GM18873 (cell line): ENCODE data around the gene NT5DC2.
"Not testable (repeated sequence)": the region's sequence is repeated elsewhere in the genome, so short reads cannot be mapped to it uniquely, and the experiment has no call there.

ENCODE experiments used
- ATAC-seq: cut with Tn5 transposase; IDR thresholded peaks from one replicate; pipeline ENCODE4 v1.9.1; 2021; ENCODE audit warnings: mild to moderate bottlenecking, moderate library complexity, moderate number of reproducible peaks; ENCODE audit not compliant: unreplicated experiment, low FRiP score

The NT5DC2 gene

GRCh38 chr3:52537726-52538421 is 4.2 kb upstream of the NT5DC2 start:
- no peak for ATAC-seq

GRCh38 chr3:52537165-52537620 is 3.5 kb upstream of the NT5DC2 start:
- ATAC-seq, result no peak

- ATAC-seq, result peak; percentile 84
These were observed 2.9 kb upstream of the NT5DC2 start, which contains the start of gene UQCC5 for GRCh38 chr3:52536369-52537164. TSS of gene UQCC5 (plus strand) at chr3:52536605. CDS start at chr3:52536756, 151 bp downstream.

DNA sequence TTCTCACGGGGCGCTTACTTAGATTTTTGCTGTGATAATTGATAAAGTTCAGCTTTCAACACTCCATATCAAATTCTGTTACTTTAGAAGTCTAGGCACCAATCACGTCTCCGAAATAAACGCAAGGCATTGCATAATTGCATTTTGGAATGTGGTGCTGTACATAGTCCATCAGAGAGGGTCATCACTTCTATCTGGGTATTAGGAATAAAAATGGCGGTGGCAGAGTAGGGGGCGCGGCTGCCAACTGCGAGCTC is 2.4 kb upstream of the NT5DC2 start:
- no peak for ATAC-seq

DNA sequence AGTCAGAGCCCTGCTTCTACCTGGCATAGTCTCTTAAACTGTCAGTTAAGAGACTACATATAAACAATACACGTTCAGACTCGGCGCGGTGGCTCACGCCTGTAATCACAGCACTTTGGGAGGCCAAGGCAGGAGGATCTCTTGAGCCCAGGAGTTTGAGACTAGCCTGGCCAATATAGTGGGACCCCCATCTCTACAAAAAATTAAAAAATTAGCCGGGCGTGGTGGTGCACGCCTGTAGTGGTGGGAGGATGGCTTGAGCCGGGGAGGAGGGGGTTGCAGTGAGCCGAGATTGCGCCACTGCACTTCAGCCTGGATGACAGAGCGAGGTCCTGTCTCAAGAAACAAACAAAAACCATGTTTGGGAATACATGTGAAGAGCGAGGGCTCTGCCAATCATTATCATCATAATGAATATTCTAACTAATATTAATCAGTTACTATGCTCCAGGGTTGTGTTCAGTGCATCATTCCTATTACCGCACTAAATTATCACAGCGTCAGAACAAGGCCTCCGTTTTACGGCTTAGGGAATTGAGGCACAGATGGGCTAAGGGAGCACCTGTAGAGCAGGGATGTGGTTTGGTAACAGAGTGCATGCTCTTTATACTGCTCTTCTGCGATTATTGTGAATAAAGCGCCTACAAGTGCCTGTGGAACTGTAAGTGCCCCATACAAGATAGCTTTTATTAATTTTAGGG is 1.9 kb upstream of the NT5DC2 start:
- ATAC-seq, result no peak

DNA sequence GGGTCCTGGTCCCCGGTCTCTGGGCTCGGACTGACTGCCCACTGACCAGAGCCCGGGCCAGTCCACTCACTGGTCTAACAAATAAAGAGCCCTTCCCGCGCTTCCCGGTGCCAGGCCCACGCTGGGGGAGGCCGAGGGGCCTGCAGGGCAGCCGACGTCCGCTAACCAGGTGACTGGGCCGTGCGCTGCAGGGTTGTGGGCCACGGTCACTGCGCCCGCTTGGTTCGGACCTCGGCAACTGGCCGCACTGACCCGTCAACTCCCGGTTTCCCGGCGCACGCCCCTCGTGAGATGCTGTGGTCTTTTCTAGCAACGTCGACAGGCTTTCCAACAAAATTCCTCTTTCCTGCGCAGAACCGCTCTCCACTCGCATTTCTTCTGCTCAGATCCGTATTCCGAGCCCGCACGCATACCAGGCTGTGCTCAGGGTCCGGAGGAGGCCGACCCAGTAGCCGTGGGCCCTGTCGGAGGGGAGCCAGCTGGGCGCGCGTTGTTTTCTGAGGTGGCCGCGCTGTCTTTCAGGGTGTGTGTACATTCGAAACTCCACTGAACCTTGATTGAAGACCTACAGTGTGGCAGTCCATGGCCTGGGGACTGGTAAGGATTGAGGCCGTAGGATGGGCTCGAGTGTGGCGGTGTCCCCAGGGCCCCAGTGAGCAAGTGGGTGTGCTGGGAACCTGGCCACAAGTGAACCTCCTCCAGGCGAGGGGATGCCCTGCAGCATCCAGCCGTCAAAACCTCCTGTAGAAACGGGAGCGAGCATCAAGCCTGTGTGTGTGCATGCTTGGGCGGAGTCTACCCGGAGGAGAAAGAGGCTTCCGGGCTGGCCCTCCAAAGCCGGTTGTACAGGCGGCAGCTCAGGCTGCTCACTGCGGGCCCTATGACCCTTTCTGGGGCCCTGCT is 875 bp upstream of the NT5DC2 start:
- no peak for ATAC-seq

DNA sequence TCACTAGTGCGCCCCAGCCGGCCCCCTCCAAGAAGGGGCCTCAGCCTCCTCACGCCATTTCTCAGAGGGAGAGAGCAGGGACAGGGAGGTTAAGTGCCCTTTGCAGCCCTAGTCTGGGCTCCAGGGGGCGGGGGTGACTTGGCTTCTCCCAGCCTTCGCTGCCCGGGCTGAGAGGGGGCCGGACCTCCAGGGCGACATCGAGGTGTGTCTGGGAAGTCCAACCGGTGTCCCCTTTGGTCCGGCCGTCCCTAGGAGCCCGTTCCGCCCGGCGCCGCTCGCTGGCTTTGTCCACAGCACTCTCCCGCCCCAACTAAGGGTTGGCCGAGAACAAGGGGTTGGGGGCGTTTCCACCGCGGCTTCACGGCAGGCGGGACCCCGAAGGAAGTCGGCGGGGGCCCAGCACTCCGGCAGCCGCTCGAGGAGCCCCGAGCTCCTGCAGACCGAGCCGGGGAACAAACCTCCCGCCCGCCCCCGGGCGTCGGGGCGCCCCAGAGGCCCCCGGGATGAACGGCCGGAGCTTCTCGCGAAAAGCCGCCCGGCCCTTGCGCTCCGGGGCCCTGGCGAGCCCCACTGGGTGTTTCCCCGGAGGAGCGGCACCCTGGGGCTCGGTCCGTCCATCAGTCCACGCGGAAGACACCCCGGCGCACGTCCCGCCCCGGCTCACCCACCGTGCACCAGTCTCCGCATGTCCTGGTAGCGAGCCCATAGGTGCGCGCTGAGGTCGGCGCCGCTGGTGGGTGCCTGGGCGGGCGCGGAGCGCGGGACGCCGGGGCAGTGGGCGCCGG is 627 bp downstream of the NT5DC2 start:
- no peak for ATAC-seq

GRCh38 chr3:52532517-52532837 is 1.2 kb downstream of the NT5DC2 start:
- ATAC-seq, result no peak

DNA sequence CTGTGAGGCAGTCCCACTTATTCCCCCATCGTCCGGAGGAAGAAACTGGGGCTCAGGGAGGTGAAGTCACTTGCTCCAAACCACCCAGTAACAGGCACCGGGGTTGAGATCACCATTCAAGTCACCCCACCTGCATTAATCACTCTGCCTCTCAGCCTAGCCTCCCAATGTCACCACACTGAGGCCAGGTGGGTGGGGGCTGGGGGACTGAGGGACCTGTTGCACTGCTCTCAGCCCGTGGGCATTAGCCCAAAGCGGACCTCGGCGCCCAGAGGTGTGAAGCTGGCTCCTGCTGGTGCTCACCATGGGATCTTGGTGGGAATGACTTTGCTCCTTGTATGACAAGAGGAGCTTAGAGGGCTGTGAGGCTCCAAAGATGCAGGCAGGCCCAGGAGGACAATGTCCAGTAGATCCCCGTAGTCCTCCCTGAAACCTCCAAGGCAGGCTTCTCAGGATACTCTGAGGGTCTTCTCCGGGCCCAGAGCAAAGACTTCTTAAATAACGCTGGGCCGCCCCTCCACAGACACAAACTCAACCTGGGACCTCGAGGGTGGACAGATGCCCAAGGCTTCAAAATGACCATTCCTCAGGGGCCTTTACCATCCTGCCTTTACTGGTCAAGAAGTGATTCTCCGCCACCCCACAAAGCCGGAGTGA is 1.7 kb downstream of the NT5DC2 start:
- ATAC-seq, result no peak

GRCh38 chr3:52530918-52531826 is 2.5 kb downstream of the NT5DC2 start:
- no peak for ATAC-seq

- ATAC-seq, result no peak
These were observed 4.0 kb downstream of the NT5DC2 start for GRCh38 chr3:52529376-52530333.

DNA sequence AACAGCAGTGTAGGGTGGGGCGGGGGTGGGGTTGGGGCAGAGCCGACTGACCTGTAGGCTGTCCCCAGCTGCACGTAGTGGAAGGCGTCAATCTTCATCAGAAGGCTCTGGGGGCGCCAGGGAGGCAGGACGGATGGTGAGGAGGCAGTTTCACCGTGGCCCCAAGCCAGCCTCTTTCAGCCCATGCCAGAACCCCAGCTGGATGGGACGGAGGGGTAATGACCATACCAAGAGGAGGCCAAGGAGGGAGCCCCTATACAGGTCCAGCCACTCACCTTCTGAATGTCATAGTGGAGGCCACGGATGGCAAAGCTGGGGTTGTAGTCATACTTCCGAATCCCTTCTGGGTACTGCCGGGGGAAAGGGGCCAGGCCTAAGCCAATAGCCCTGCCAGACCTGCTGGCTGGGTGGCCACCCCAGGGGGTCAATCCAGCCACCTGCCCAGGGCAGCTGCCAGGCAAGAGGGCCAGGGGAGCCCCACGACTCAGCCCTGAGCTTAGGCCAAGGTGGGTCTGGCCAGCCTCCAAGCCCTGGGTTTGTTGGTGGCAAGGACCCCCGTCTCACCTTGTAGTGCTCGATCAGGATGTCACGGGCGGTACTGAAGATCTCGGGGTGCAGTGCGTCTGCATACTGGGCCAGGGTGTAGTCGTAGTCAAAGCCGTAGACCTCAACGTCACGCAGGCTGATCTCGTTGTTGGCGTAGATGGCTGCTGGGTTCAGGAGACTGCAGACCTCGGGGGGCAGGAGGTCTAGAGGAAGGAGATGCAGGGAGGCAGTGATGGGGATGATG is 4.9 kb downstream of the NT5DC2 start:
- no peak for ATAC-seq

DNA sequence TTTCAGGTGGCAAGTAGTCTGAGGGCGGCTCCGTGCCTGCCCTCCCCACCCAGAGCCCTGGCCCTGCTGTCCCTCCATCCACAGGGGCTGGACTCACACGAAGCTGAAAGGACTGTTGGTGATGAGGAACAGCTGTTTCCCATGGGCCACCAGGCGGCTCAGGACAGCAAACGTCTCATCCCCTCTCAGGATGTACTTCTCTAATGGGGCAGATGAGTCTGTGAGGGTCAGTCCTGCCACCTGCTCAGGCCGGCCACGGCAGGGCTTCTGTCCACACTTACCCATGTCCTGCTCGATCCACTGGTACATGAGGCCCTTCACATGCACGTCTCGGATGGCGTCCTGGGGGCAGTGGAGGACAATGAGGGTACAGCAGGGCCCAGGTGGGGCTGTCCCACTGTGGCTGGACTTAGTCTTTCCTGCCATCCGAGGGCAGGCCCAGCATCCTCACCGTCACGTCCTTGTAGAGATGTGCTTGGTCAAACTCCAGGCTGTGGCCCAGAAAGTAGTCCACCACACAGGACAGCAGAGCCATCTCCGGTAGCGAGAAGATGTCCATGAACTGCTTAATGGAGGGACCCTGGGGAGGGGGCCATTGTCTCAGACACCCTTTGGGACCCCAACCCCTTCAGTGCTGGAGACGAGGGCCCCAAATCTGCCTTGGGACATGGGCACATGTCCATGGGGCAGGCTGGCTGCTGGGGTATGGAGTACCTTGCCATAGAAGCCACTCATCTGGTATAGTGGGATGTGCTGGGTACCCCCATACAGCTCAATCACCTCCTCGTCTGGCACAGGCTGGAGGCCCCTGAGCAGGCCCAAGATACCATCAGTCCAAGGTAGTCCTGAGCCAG is 5.7 kb downstream of the NT5DC2 start:
- ATAC-seq, result no peak

DNA sequence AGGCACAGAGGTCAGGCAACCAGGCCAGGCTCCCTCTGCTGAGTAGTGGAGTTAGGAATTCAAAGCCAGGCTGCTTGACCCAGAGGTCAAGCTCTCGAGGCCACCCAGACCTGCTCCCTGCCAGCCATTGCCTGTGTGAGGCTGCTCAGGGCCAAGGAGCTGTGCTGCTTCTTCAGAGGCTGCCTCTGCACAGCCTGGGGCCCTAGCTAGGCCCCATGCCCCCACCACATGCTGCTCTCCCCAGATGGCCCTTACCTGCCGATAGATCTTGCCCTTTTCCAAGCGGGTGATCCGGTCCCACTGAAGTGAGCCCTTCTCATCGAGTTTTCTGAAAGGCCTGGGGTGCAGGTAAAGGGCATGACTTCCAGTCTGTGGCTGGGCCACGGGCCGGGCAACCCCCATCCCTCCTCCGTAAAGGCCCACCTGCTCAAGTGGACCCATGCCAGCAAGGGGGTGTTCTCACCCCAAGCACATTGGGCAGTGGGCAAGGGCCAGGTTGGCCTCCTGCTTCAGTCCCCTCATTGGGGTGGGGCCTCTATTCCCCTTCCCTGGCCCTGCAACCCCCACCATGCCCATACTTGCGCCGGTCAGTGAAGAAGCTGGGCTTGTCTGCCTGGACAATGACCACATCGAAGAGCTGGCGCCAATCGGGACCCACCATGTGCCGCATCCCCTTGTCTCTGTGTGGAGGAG is 6.5 kb downstream of the NT5DC2 start:
- no peak for ATAC-seq

DNA sequence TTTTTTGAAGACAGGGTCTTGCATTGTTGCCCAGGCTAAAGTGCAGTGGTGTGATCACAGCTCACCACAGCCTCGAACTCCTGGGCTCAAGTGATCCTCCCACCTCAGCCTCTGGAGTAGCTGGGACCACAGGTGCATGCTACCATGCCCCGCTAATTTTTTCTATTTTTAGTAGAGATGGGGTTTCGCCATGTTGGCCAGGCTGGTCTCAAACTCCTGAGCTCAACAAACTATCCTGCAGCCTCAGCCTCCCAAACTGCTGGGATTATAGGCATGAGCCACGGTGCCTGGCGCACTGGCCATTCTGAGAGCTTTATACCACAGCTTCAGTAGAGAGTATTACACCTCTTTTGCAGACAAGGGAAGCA is 7.0 kb downstream of the NT5DC2 start:
- ATAC-seq, result not testable (repeated sequence)
